ENCODE measurements around the gene CTSD. TPM values are rescaled to one million over a fixed set of nuclear protein-coding genes. Genes with fewer than 3 reads are reported as not detected.
"Not testable (repeated sequence)": the region's sequence is repeated elsewhere in the genome, so short reads cannot be mapped to it uniquely, and the experiment has no call there.

CTSD gene
- total RNA-seq, 2 donors from 2014 or later: 782 to 1,042 TPM

DNA sequence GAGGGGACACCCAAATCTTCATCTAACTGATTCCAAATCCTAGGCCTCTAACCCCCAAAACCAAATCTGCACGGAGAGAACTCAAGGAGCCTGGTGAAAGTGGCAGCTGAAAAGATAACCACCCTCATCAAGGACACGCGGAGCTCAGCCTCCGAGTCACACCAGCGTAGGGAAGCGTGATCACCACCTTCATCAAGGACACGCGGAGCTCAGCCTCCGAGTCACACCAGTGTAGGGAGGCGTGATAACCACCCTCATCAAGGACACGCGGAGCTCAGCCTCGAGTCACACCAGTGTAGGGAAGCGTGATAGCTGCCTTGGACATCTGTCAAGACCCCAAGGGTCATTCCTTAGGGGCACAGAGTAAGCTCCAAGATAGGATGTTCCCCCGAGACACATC lies 41.8 kb upstream of the CTSD start:
- H3K36me3 ChIP-seq: no peaks in the 10 kb centered on the region
- no peaks in the 10 kb centered on the region for H3K4me1 ChIP-seq
- H3K27me3 ChIP-seq: no peaks in the 10 kb centered on the region
- H3K9me3 ChIP-seq: no peaks in the 10 kb centered on the region
- H3K27ac ChIP-seq: no peak overlapping the region
- H3K4me3 ChIP-seq: no peak overlapping the region
- DNase-seq (ENCODE audit: low spot score): no peak
- TF ChIP-seq, protein P1, sequence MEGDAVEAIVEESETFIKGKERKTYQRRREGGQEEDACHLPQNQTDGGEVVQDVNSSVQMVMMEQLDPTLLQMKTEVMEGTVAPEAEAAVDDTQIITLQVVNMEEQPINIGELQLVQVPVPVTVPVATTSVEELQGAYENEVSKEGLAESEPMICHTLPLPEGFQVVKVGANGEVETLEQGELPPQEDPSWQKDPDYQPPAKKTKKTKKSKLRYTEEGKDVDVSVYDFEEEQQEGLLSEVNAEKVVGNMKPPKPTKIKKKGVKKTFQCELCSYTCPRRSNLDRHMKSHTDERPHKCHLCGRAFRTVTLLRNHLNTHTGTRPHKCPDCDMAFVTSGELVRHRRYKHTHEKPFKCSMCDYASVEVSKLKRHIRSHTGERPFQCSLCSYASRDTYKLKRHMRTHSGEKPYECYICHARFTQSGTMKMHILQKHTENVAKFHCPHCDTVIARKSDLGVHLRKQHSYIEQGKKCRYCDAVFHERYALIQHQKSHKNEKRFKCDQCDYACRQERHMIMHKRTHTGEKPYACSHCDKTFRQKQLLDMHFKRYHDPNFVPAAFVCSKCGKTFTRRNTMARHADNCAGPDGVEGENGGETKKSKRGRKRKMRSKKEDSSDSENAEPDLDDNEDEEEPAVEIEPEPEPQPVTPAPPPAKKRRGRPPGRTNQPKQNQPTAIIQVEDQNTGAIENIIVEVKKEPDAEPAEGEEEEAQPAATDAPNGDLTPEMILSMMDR (IDR thresholded peaks at IDR 0.05): no peak

DNA sequence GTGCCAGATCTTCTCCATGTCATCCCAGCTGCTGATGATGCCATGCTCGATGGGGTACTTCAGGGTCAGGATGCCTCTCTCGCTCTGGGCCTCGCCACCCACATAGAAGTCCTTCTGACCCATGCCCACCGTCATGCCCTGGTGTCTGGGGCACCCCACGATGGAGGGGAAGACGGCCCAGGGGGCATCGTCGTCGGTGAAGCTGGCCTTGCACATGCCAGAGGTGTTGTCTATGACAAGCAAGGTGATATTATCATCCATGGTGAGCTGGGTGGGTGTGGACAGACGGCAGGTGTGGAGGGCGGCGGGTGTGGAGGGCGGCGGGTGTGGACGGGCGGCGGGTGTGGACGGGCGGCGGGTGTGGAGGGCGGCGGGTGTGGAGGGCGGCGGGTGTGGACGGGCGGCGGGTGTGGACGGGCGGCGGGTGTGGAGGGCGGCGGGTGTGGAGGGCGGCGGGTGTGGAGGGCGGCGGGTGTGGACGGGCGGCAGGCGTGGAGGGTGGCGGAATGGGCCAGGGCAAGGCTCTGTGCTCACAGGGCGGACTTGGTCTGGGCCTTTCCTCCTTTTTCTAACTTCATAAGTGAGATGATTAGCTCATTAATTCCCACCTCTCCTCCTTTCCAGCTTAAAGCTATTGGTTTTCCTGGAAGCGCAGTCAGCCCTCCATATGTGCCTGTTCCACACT lies 40.2 kb upstream of the CTSD start:
- not testable (repeated sequence) for H3K4me1 ChIP-seq; H3K27ac ChIP-seq; H3K27me3 ChIP-seq; H3K9me3 ChIP-seq; DNase-seq (ENCODE audit: low spot score); H3K36me3 ChIP-seq; H3K4me3 ChIP-seq

DNA sequence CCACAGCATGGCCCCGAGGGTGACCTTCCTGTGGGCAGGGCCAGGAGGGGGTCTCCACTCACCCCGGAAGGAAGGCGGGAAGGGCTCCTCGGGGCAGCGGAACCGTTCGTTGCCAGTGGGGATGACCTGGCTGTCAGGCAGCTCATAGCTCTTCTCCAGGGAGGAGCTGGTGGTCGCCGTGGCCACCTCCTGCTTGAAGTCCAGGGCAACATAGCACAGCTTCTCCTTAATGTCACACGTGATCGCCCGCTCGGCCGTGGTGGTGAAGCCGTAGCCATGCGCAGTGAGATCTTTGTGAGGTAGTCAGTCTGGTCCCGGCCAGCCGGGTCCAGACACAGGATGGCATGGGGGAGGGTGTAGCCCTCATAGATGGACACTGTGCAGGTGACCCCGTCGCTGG lies 39.5 kb upstream of the CTSD start:
- H3K4me3 ChIP-seq: no peak overlapping the region
- TF ChIP-seq, protein P1 (IDR thresholded peaks at IDR 0.05): no peak
- no peaks in the 10 kb centered on the region for H3K4me1 ChIP-seq
- no peaks in the 10 kb centered on the region for H3K36me3 ChIP-seq
- DNase-seq (ENCODE audit: low spot score): no peak
- H3K27ac ChIP-seq: no peak overlapping the region
- H3K9me3 ChIP-seq: no peaks in the 10 kb centered on the region
- H3K27me3 ChIP-seq: no peaks in the 10 kb centered on the region

DNA sequence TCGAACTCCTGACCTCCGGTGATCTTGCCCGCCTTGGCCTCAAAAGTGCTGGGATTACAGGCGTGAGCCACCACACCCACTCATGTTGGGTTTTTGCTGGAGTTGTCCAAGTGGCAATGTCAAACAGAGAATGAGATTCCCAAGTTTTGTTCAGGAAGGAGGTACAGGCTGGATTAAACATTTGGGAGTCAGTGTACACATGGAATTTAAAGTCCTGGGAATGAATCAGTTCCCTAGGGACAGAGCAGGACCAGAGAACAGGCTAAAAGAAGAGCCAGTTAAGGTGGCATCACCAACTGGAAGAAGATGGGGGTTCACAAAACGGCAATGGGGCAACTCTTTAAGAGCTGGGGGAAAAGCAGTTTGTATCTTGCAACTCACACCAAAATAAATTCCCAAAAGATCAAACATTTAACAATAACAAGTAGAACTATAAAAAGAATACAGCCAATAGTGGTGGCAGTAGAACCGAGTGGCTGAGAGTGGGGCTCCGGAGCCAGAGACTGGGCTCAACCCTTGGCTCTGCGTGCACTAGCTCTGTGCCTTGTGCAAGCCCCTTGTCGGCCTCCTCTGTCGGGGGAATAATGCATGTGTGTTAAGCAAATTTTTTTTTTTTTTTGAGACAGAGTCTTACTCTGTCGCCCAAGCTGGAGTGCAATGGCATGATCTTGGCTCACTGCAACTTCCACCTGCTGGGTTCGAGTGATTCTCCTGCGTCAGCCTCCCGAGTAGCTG lies 33.8 kb upstream of the CTSD start:
- TF ChIP-seq, protein P1 (IDR thresholded peaks at IDR 0.05): no peak
- H3K27me3 ChIP-seq: no peaks in the 10 kb centered on the region
- H3K27ac ChIP-seq: no peak overlapping the region
- no peak overlapping the region for H3K4me3 ChIP-seq
- H3K36me3 ChIP-seq: no peaks in the 10 kb centered on the region
- no peaks in the 10 kb centered on the region for H3K4me1 ChIP-seq
- no peaks in the 10 kb centered on the region for H3K9me3 ChIP-seq
- no peak for DNase-seq (ENCODE audit: low spot score)

DNA sequence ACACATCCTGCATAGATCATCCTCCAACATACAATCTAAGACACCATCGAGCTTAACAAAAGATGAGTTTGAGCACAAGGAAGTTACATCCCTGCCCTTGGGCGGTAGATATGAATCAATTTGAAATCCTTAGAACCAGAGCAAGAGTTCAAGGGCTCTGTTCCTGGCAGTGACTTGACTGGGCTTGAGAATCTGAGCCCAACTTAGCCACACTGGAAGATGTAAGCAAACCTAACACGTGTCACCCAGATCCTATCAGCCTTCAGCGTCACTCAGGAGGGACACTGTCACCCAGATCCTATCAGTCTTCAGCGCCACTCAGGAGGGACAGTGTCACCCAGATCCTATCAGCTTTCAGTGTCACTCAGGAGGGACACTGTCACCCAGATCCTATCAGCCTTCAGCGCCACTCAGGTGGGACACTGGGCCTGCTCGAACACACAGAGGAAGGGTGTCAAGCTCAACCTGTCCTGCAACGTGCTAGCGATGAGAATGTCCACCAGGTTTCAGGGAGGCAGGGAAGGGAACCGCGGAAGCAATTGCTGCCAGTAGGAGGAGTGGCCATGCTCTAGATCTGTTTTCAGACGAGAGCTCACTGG lies 32.8 kb upstream of the CTSD start:
- H3K27ac ChIP-seq: no peak overlapping the region
- no peaks in the 10 kb centered on the region for H3K36me3 ChIP-seq
- TF ChIP-seq, protein P1 (IDR thresholded peaks at IDR 0.05): no peak
- no peak overlapping the region for H3K4me3 ChIP-seq
- no peaks in the 10 kb centered on the region for H3K4me1 ChIP-seq
- H3K27me3 ChIP-seq: no peaks in the 10 kb centered on the region
- H3K9me3 ChIP-seq: no peaks in the 10 kb centered on the region
- no peak for DNase-seq (ENCODE audit: low spot score)

DNA sequence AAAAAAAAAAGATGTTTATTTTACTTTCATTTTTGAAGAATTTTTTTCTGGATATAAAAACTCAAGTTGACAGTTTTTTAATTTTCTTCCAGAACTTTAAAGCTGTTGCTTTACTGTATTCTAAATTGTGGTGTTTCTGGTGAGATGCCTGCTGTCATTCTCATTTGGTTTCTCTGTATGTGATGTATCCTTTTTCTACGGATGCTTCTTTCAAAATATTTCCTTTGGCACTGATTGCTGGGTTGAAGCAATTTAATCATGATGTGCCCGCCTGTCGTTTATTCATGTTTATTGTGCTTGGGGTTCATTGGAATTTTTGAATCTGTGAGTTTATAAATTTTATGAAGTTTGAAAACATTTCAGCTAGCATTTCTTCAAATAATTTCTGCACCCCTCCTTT lies 29.4 kb upstream of the CTSD start:
- TF ChIP-seq, protein P1 (IDR thresholded peaks at IDR 0.05): no peak
- Histone ChIP-seq H3K4me1 (no peaks in the 10 kb centered on the region), H3K9me3 (no peaks in the 10 kb centered on the region), H3K4me3 (no peak overlapping the region), H3K36me3 (no peaks in the 10 kb centered on the region), H3K27ac (no peak overlapping the region), H3K27me3 (no peaks in the 10 kb centered on the region)
- DNase-seq (ENCODE audit: low spot score): no peak

All from right atrium auricular region (tissue), 2 donors.